ENCODE results near the gene PDZD2.

PDZD2 gene

DNA sequence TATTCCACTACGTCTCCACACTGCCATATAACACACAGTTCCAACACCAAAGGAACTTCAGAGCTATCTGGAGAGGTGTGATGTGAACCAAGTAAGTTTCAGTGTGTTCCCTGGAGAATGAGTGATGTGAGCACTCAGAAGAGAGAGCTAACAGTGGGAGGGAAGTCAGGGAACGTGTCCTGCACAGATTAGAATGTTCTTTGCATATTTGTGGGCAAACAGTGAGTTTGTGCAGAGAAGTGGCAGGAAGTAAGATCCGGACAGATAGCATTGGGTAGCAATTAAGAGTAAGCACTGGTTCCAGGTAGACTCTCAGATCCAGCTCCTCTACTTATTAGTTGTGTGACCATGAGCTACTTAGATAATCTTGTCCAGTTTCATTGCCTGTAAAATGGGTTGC lies 206.4 kb downstream of the PDZD2 start:
- TF ChIP-seq, protein P1, sequence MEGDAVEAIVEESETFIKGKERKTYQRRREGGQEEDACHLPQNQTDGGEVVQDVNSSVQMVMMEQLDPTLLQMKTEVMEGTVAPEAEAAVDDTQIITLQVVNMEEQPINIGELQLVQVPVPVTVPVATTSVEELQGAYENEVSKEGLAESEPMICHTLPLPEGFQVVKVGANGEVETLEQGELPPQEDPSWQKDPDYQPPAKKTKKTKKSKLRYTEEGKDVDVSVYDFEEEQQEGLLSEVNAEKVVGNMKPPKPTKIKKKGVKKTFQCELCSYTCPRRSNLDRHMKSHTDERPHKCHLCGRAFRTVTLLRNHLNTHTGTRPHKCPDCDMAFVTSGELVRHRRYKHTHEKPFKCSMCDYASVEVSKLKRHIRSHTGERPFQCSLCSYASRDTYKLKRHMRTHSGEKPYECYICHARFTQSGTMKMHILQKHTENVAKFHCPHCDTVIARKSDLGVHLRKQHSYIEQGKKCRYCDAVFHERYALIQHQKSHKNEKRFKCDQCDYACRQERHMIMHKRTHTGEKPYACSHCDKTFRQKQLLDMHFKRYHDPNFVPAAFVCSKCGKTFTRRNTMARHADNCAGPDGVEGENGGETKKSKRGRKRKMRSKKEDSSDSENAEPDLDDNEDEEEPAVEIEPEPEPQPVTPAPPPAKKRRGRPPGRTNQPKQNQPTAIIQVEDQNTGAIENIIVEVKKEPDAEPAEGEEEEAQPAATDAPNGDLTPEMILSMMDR (conservative IDR thresholded peaks at IDR 0.05; ENCODE audit: control insufficient read depth, insufficient read depth, low read depth, low read length), result no peak
- no peak for DNase-seq (ENCODE audit: low read depth)

DNA sequence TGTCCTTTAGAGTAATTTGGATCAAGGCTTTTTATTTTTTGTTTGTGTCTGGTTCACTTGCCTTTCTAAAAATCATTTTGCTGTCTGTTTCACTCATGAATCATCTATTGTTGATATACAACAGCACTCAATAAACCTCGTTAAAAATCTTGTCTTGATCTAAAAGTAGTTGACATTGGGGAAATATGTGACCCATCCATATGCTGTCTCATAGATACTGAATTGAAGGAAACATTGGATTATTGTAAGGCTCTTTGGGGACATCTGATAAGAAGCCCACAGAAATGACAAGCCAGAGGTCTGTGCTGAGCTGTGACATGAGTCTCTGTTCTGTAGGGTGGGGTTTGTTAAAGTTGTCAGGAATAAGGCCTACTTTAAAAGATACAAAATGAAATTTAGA lies 208.0 kb downstream of the PDZD2 start:
- H3K4me3 ChIP-seq (ENCODE audit: control insufficient read depth, low read depth, low read length), result no peak overlapping the region
- TF ChIP-seq, protein P1 (conservative IDR thresholded peaks at IDR 0.05; ENCODE audit: control insufficient read depth, insufficient read depth, low read depth, low read length), result no peak
- no peak for DNase-seq (ENCODE audit: low read depth)

More for the DNA sequence above, 206.4 kb downstream of the PDZD2 start:
- H3K4me3 ChIP-seq (ENCODE audit: control insufficient read depth, low read depth, low read length), result no peak overlapping the region

DNA sequence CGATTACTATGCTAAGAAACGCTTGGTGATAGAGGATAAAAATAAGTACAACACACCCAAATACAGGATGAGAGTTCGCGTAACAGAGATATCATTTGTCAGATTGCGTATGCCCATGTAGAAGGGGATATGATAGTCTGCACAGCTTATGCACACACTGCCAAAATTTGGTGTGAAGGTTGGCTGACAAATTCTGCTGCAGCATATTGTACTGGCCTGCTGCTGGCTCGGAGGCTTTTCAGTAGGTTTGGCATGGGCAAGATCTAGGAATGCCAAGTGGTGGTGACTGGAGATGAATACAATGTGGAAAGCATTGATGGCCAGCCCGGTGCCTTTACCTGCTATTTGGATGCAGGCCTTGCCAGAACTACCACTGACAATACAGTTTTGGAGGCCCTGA lies 208.4 kb downstream of the PDZD2 start:
- TF ChIP-seq, protein P1 (conservative IDR thresholded peaks at IDR 0.05; ENCODE audit: control insufficient read depth, insufficient read depth, low read depth, low read length), result no peak
- H3K4me3 ChIP-seq (ENCODE audit: control insufficient read depth, low read depth, low read length), result no peak overlapping the region
- DNase-seq (ENCODE audit: low read depth), result no peak

DNA sequence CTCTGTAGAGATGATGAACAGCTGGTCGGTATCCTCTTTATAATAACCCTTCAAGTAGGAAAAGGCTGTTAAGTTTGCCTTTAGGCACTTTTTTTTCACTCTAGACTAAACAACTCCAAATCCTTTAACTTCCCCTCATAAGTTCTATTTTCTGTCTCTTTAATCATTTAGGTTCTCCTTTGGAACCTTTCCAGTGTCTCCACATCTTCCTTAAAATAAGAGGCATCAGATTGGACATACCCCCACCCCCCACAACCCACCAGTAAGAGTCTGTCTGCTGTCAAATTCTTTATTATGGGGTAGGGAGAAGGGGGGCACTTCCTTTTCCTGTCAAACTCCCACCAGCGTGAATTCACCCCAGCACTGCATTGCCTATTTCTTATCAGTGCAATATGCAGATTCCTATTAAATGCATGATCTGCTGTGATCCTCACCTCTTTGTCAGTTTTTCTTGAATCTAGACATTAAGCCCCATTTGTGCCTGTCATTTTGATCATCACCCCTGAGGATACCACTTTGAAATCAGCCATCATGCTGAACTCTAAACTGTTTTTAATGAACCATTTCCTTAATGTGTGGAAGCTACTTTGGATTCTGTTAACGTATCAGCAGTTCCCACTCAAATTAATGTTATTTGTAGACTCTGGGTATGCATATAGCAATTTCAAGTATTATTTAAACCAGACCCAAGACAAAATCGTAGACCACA lies 212.2 kb downstream of the PDZD2 start:
- no peak for DNase-seq (ENCODE audit: low read depth)
- H3K4me3 ChIP-seq (ENCODE audit: control insufficient read depth, low read depth, low read length), result no peak overlapping the region
- TF ChIP-seq, protein P1 (conservative IDR thresholded peaks at IDR 0.05; ENCODE audit: control insufficient read depth, insufficient read depth, low read depth, low read length), result no peak

DNA sequence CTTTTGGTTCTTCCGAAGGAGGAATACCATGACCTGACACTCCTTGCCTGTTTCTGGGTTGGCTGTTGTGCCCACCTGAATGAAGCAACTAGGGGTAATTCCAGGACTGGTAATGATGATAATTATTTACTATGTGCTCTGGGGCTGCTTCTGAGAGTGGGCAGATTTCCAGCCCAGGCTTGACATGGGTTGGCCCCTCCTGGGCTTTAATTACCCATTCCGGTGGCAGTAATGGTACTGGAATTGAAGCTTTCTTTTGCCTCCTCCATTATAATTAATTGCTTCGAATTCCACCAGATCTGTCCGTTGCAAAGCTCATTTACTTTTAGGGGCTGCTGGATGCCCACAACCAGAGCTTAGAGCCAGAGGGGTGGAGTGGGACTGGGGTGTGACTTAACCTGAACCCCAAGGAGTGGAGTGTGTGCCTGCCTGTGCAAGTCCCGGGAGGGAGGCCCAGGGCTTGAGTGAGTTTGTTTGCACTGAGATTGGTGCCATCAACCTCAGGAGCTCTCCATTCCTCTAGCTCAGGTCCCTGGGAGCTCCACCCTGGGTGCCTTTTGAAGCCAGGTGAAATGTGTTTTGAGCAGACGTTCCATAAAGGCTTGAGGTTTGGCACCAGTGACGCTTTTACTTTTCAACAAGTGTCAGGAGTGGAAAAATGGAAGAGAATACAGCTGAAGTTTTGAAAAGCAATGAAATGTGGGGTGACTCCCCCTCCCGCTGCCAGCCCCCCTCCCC lies 214.6 kb downstream of the PDZD2 start:
- H3K4me3 ChIP-seq (ENCODE audit: control insufficient read depth, low read depth, low read length), result no peak overlapping the region
- TF ChIP-seq, protein P1 (conservative IDR thresholded peaks at IDR 0.05; ENCODE audit: control insufficient read depth, insufficient read depth, low read depth, low read length), result no peak
- DNase-seq (ENCODE audit: low read depth), result no peak

GRCh38 chr5:31854181-31855133 lies 215.5 kb downstream of the PDZD2 start:
- TF ChIP-seq, protein P1 (conservative IDR thresholded peaks at IDR 0.05; ENCODE audit: control insufficient read depth, insufficient read depth, low read depth, low read length), result no peak
- peak overlapping the region; percentile 22 for H3K4me3 ChIP-seq (ENCODE audit: control insufficient read depth, low read depth, low read length)
- peak; percentile 7 for DNase-seq (ENCODE audit: low read depth)
